ENCODE results near the gene PSMD12.

DNA sequence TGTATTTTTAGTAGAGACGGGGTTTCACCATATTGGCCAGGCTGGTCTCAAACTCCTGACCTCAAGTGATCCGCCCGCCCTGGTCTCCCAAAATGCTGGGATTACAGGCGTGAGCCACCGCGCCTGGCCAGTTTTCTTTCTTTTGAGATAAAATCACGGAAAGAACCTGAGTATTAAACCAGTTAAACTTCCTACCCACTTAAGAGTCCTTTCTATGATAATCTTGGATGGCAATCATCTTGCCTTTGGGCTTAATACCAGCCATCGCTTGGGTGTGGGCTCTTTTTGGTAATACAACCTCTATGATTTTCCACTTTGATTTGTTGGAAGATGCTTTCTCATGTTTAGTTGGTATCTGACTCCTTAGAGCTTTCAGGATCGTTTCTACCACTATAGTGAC, 34.7 kb upstream of the PSMD12 start:
- TF ChIP-seq POLR2AphosphoS5 (IDR thresholded peaks at IDR 0.05; ENCODE audit: low read depth, low read length) (no peak), JUND (IDR thresholded peaks at IDR 0.05) (no peak), CHD2 (IDR thresholded peaks at IDR 0.05; ENCODE audit: low read length, partially characterized antibody) (no peak), RCOR1 (IDR thresholded peaks at IDR 0.05; ENCODE audit: low read length) (no peak), SIN3A (IDR thresholded peaks at IDR 0.05; ENCODE audit: borderline replicate concordance, low read depth, low read length) (no peak)
- TF ChIP-seq, protein P1, sequence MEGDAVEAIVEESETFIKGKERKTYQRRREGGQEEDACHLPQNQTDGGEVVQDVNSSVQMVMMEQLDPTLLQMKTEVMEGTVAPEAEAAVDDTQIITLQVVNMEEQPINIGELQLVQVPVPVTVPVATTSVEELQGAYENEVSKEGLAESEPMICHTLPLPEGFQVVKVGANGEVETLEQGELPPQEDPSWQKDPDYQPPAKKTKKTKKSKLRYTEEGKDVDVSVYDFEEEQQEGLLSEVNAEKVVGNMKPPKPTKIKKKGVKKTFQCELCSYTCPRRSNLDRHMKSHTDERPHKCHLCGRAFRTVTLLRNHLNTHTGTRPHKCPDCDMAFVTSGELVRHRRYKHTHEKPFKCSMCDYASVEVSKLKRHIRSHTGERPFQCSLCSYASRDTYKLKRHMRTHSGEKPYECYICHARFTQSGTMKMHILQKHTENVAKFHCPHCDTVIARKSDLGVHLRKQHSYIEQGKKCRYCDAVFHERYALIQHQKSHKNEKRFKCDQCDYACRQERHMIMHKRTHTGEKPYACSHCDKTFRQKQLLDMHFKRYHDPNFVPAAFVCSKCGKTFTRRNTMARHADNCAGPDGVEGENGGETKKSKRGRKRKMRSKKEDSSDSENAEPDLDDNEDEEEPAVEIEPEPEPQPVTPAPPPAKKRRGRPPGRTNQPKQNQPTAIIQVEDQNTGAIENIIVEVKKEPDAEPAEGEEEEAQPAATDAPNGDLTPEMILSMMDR (IDR thresholded peaks at IDR 0.05), result no peak

All from SK-N-SH (cell line).